Gastrocnemius medialis (tissue), 4 donors: ENCODE results near the gene TMEM117.

Experiments
- POLR2A ChIP-seq, 2 donors: fragments of 450-650 bp; IDR thresholded peaks; one replicate each; pipeline ENCODE4 v1.6.1; 2017; ENCODE audit warnings: antibody characterized with exemption in 2 of 2, mild to moderate bottlenecking in 2 of 2, moderate library complexity in 2 of 2
- TF ChIP-seq, protein P1 (sequence below), 5 experiments: fragments of 450-650 bp in 3 of 5; fragments of 200-600 bp in 2 of 5; sonication (generic) in 2 of 5; IDR thresholded peaks in 4 of 5; conservative IDR thresholded peaks in 1 of 5; 1 replicate in 4 of 5; 2 replicates in 1 of 5; pipeline ENCODE4 v1.5.1; 2016 to 2019; ENCODE audit warnings: antibody characterized with exemption in 5 of 5, mild to moderate bottlenecking in 3 of 5, moderate library complexity in 3 of 5

DNA sequence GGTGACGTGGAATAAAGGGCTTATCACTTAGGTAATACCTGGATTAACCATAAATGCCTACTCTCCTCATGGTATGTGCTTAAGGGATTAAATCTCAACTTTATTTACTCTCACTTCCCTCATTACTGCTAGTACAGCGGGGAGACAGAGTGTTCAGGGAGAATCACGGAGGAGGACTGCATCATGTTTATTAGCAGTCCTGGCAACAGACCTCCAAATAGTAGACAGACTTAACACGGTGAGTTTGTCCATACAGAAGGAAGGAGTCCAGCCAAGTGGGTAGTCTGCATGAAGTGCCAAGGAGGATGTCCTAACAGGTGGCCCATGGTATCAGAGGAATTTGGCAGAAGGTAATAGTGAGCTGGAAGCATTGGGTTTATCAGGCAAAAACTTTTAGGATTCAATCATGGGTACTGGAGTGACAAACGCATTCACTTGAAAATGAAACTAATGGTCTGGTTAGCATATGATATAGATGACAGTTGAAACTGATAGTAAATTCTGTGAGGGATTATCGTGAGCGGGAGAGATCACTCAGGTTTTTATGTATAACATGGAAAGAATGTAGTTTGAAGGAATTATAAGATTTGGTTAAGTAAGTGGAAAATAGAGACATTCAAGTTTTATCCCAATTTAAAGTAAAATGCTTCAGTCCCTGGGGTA is 471.8 kb downstream of the TMEM117 start:
- TF ChIP-seq, protein P1, sequence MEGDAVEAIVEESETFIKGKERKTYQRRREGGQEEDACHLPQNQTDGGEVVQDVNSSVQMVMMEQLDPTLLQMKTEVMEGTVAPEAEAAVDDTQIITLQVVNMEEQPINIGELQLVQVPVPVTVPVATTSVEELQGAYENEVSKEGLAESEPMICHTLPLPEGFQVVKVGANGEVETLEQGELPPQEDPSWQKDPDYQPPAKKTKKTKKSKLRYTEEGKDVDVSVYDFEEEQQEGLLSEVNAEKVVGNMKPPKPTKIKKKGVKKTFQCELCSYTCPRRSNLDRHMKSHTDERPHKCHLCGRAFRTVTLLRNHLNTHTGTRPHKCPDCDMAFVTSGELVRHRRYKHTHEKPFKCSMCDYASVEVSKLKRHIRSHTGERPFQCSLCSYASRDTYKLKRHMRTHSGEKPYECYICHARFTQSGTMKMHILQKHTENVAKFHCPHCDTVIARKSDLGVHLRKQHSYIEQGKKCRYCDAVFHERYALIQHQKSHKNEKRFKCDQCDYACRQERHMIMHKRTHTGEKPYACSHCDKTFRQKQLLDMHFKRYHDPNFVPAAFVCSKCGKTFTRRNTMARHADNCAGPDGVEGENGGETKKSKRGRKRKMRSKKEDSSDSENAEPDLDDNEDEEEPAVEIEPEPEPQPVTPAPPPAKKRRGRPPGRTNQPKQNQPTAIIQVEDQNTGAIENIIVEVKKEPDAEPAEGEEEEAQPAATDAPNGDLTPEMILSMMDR (IDR thresholded peaks at IDR 0.05 in 4 of 5, conservative IDR thresholded peaks at IDR 0.05 in 1 of 5), result no peak
- no peak for TF ChIP-seq POLR2A (IDR thresholded peaks at IDR 0.05)
